GM12865 (cell line): ENCODE results near the gene RAB40B.
A peak's percentile ranks its signal among the peaks of the same experiment; 100 is the strongest.

Experiments used
- DNase-seq: peaks from one replicate; pipeline ENCODE4 v3.0.0; 2010; ENCODE audit warnings: low read depth
- H3K4me3 ChIP-seq: 2 replicates; pipeline ENCODE4 v1.5.1; 2011; ENCODE audit warnings: mild to moderate bottlenecking, low read depth, low read length, control low read depth
- TF ChIP-seq, protein P1 (sequence below): IDR thresholded peaks from 2 replicates; pipeline ENCODE4 v1.5.1; 2011; ENCODE audit warnings: low read length, control low read depth, low read depth, inconsistent platforms; ENCODE audit not compliant: insufficient read depth; ENCODE audit errors: missing control alignments

RAB40B gene

DNA sequence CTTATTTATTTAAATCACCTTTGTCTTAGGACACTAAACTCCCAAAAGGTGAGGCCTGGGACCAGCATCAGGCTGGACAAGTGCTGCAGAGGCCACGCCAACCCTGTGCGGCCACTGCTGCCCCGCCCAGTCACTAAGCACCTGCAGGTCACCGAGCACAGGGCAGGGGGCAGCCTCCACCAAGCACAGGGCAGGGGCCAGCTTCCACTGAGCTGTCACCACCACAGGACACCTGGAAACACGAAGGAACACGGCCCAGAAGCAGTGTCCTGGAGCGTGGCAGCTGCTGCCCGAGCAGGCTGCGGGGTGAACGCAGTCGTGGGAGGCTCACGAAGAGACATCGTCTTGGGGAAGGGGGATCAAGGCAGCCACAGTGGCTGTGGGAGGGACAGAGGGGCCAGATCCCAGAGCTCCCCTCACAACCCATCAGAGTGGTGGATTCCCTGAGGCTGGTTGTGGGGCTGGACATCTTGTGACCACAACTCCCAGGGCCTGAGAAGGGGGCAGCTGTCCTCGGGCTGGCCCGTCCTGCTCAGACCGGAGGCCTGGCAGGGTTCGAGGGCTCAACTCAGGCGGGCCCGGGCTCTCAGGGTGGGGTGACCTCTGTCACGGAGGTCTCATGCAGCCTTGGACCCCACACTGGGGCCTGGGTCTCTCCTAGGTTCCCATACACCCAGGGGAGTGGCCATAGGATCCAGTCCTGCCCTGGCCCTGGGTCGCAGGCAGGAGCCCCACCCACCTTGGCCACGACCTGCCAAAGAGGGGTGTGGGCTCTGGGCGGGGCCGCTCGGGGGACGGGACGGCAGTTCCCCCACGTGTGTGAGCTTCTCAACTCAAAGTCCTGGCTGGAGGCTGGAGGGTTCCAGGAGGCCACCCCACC is 18.7 kb downstream of the RAB40B start:
- DNase-seq: no peak
- TF ChIP-seq, protein P1, sequence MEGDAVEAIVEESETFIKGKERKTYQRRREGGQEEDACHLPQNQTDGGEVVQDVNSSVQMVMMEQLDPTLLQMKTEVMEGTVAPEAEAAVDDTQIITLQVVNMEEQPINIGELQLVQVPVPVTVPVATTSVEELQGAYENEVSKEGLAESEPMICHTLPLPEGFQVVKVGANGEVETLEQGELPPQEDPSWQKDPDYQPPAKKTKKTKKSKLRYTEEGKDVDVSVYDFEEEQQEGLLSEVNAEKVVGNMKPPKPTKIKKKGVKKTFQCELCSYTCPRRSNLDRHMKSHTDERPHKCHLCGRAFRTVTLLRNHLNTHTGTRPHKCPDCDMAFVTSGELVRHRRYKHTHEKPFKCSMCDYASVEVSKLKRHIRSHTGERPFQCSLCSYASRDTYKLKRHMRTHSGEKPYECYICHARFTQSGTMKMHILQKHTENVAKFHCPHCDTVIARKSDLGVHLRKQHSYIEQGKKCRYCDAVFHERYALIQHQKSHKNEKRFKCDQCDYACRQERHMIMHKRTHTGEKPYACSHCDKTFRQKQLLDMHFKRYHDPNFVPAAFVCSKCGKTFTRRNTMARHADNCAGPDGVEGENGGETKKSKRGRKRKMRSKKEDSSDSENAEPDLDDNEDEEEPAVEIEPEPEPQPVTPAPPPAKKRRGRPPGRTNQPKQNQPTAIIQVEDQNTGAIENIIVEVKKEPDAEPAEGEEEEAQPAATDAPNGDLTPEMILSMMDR: no peak
- no peak overlapping the region for H3K4me3 ChIP-seq

DNA sequence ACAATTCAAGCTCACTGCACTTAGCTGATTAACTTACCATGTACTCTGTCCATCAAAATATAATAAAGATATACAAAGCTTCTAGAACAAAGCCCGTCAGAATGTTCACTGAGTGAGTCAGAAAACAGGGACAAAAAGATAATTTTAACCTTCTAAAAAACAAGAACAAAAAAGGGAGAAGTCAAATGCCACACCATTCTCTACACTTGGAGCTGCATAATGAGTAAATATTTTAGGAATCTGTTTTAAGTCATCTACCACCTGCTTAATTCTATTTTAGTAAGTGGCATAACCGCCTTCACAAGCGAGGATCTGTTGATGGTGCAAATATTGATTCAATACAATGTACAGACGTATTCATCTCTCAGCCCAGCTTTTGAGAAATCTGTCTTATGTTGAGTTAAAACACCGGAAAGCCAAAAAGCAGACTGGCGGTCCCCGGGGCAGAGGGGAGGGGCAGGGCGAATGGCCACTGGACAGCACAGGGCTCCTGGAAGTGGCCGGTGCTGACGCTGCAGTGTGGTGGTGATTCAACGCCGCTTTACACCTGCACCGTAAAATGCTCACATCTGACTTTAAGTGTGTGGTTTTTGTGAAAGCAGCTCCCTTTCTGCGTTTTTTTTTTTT is 20.1 kb downstream of the RAB40B start:
- H3K4me3 ChIP-seq: 0 out of 2 replicates have a peak overlapping the region, but pooled peaks have one; percentile 7
- TF ChIP-seq, protein P1: no peak
- peak; percentile 24 for DNase-seq

DNA sequence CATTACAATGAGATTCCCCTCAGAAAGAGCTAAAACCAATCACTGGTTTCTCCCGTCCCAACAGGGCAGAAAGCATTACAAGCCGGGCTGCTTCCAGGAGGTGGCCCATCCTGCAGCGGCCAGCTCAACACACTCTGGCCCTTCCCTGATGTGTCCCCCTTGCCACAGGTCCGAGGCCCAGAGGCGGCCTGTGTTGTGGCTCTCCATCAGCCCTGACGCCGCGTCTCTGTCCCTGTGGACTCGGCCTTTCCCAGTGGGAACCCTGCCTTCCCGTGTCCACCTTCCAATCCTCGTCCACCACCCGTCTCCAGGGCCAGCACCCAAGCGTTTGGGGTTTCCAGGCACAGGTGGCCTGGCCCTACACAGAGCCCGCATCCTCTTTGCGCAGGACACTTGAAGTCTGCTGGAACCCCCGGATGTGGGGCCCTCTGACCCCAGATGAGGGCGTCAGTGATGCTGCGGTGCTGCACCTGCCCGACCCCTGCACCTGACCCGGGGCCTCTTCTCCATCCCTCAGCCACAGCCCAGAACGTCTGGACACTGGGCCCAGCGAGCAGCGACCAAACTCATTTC is 21.1 kb downstream of the RAB40B start:
- no peak for DNase-seq

DNA sequence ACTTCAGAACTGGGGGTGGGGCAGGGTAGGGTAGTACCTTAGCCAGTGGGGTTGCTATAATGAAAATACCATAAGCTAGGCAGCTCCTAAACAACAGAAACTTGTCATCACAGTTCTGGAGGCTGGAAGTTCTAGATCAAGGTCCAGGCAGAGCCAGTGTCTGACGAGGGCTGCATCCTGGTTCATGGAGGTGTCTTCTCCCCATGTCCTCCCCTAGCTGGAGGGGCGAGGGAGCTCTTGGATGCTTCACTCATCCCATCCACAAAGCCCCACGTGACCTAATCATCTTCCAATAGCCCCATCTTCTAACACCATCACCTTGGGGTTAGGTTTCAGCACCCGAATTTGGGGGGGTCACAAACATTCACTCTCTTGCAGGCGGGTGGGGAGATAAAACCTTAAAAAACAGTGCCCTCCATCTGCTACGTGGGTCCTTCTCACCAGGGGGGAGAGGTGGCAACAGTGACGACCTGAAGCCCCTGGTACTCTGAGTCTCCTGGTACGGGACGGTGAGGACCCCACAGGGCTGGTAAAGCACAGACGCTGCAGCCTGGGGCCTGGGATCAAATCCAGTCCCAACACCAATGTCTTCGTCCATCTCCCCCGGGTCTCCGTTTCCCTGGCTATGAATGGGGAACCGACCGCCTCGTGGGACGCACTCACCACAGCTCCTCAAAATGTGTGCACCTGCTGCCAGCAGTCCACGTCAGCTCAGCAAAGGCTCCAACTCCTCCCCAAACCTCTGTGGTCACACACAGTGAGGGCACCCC is 22.8 kb downstream of the RAB40B start:
- DNase-seq: no peak
- TF ChIP-seq, protein P1: no peak
- no peak overlapping the region for H3K4me3 ChIP-seq

More for the DNA sequence above, 21.1 kb downstream of the RAB40B start:
- TF ChIP-seq, protein P1: no peak
- H3K4me3 ChIP-seq: no peak overlapping the region

DNA sequence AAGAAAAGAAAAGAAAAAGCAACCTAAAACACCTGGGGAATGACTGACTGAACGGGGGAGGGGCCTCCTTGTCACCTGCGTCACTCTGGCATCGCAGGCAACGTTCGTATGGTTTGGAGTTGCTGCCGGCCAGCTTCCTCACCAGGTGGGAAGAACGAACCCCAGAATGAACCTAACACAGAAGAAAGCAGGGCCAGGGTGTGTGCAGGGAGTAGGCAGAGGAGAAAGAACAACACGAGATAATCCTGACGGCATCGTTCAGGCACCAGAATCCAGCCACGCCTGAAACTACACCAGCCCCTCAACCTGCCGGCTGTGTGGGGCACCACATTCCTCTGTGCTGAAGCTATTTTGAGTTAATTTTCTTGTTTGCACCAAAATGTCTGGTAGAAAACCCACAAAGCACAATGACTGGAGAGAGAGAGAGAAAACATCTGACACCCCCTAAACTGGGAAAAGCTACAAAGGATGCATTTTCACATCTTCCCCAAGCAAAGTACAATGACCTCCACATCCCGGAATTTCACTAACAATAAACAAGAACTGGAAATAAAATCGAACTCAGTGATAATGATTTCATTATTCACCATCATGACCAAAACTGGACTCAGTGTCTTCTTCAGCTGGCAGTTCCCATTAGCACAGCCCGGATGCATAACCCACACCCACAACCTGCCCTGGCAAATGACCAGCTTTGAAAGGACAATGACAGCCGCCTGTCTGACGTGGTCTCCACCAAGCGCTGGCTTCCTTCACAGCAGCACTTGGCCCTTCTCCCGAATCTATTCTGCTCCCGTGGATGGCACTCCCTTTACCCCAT is 23.6 kb downstream of the RAB40B start:
- DNase-seq: no peak
- TF ChIP-seq, protein P1: no peak
- no peak overlapping the region for H3K4me3 ChIP-seq

DNA sequence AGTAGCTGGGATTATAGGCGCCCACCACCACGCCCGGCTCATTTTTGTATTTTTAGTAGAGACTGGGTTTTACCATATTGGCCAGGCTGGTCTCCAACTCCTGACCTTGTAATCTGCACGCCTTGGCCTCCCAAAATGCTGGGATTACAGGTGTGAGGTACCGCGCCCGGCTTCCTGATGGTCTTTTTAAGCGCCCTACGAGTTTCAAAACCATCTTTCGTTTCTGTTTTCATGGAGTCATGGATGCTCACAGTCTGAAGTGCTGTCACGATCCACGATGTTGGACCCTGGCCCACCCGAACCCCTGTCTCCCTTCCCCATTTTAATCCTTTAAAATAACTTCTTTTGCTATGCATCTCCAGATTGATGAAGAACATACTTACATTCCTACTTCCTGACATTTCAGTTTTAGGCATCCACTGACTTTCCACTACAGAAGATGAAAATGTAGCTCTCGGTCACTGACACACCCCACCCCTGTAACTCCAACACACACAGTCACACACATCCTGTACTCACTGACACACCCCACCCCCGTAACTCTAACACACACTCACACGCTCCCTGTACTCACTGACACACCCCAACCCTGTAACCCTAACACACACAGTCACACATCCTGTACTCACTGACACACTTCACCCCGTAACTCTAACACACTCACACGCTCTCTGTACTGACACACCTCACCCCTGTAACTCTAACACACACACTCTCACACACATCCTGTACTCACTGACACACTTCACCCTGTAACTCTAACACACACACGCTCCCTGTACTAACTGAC is 27.6 kb downstream of the RAB40B start:
- no peak for DNase-seq
- no peak overlapping the region for H3K4me3 ChIP-seq

More for the DNA sequence above, 27.6 kb downstream of the RAB40B start:
- TF ChIP-seq, protein P1: no peak
